ENCODE measurements around the gene ZNF750. TPM values are rescaled to one million over a fixed set of nuclear protein-coding genes. Genes with fewer than 3 reads are reported as not detected.
A peak's percentile ranks its signal among the peaks of the same experiment; 100 is the strongest.

ZNF750 gene
- total RNA-seq, 1 donor from 2014 or later = 4.7 TPM

GRCh38 chr17:82821554-82821953, 18.3 kb downstream of the ZNF750 start:
- Histone ChIP-seq H3K27ac (no peak overlapping the region), H3K27me3 (ENCODE audit: low read depth) (no peaks in the 10 kb centered on the region), H3K4me3 (no peak overlapping the region), H3K9me3 (peaks cover 8% of the 10 kb centered on the region), H3K36me3 (peaks cover 10% of the 10 kb centered on the region), H3K4me1 (no peaks in the 10 kb centered on the region)
- TF ChIP-seq CTCF (IDR thresholded peaks at IDR 0.05) = no peak
- no peak for DNase-seq
- intact Hi-C loops (cut with DNase I) = no loop called here
- no peak for ATAC-seq

GRCh38 chr17:82820278-82821251, 19.3 kb downstream of the ZNF750 start:
- peak; percentile 4 for DNase-seq
- H3K27me3 ChIP-seq (ENCODE audit: low read depth) = no peaks in the 10 kb centered on the region
- H3K9me3 ChIP-seq = peaks cover 8% of the 10 kb centered on the region
- no peak for ATAC-seq
- H3K4me1 ChIP-seq = peaks cover 3% of the 10 kb centered on the region
- H3K27ac ChIP-seq = no peak overlapping the region
- TF ChIP-seq CTCF (IDR thresholded peaks at IDR 0.05) = no peak
- peaks cover 10% of the 10 kb centered on the region for H3K36me3 ChIP-seq
- intact Hi-C loops (cut with DNase I) = no loop called here
- H3K4me3 ChIP-seq = no peak overlapping the region

GRCh38 chr17:82817947-82818346, 21.9 kb downstream of the ZNF750 start:
- intact Hi-C loops (cut with DNase I) = no loop called here
- ATAC-seq = no peak
- Histone ChIP-seq H3K27ac (no peak overlapping the region), H3K4me3 (no peak overlapping the region), H3K27me3 (ENCODE audit: low read depth) (no peaks in the 10 kb centered on the region), H3K9me3 (peaks cover 8% of the 10 kb centered on the region), H3K4me1 (peaks cover 7% of the 10 kb centered on the region), H3K36me3 (peaks cover 25% of the 10 kb centered on the region)
- peak; percentile 12 for DNase-seq
- no peak for TF ChIP-seq CTCF (IDR thresholded peaks at IDR 0.05)

GRCh38 chr17:82816358-82816757, 23.5 kb downstream of the ZNF750 start:
- H3K27ac ChIP-seq = peak overlapping the region; percentile 31
- H3K27me3 ChIP-seq (ENCODE audit: low read depth) = no peaks in the 10 kb centered on the region
- ATAC-seq = peak; percentile 56
- TF ChIP-seq CTCF (IDR thresholded peaks at IDR 0.05) = no peak
- peaks cover 26% of the 10 kb centered on the region for H3K36me3 ChIP-seq
- DNase-seq = peak; percentile 28
- intact Hi-C loops (cut with DNase I) = no loop called here
- peaks cover 8% of the 10 kb centered on the region for H3K9me3 ChIP-seq
- H3K4me1 ChIP-seq = peaks cover 7% of the 10 kb centered on the region
- H3K4me3 ChIP-seq = no peak overlapping the region

GRCh38 chr17:82815790-82816305, 24.0 kb downstream of the ZNF750 start:
- Histone ChIP-seq H3K27me3 (ENCODE audit: low read depth) (no peaks in the 10 kb centered on the region), H3K9me3 (peaks cover 8% of the 10 kb centered on the region), H3K36me3 (peaks cover 30% of the 10 kb centered on the region), H3K27ac (peak overlapping the region; percentile 31), H3K4me3 (no peak overlapping the region), H3K4me1 (peaks cover 7% of the 10 kb centered on the region)
- intact Hi-C loops (cut with DNase I) = no loop called here
- ATAC-seq (peak; percentile 7 to 35), DNase-seq (peak; percentile 35)
- TF ChIP-seq CTCF (IDR thresholded peaks at IDR 0.05) = no peak
